Nephron progenitor cell (in vitro differentiated cells): ENCODE measurements around the gene FHOD1.

Source experiments
- DNase-seq: peaks from one replicate; pipeline ENCODE4 v3.0.0; 2021
- H3K27ac Mint-ChIP-seq: 2 replicates; pipeline ENCODE4 v1.8.0; 2021; ENCODE audit warnings: mild to moderate bottlenecking, moderate library complexity, mixed read lengths
- H3K27me3 Mint-ChIP-seq: 2 replicates; pipeline ENCODE4 v1.8.0; 2021; ENCODE audit warnings: mild to moderate bottlenecking, low read depth, mixed read lengths; ENCODE audit not compliant: poor library complexity
- H3K36me3 Mint-ChIP-seq: 2 replicates; pipeline ENCODE4 v1.8.0; 2021; ENCODE audit warnings: low read depth, mixed read lengths
- H3K4me1 Mint-ChIP-seq: 2 replicates; pipeline ENCODE4 v1.8.0; 2021; ENCODE audit warnings: mixed read lengths
- H3K4me3 Mint-ChIP-seq: 2 replicates; pipeline ENCODE4 v1.8.0; 2021; ENCODE audit warnings: mild to moderate bottlenecking, moderate library complexity, mixed read lengths
- H3K9me3 Mint-ChIP-seq: 2 replicates; pipeline ENCODE4 v1.8.0; 2021; ENCODE audit warnings: mild to moderate bottlenecking, moderate library complexity, mixed read lengths
- CTCF ChIP-seq: fragments of 200-600 bp; sonication (generic); IDR thresholded peaks from 2 replicates; pipeline ENCODE4 v1.5.0; 2021; ENCODE audit warnings: antibody characterized with exemption

The FHOD1 gene

GRCh38 chr16:67287960-67288359 is 40.7 kb upstream of the FHOD1 start:
- H3K36me3 Mint-ChIP-seq, result no peaks in the 10 kb centered on the region
- H3K27me3 Mint-ChIP-seq, result peaks cover 14% of the 10 kb centered on the region
- no peak for DNase-seq
- H3K9me3 Mint-ChIP-seq, result no peaks in the 10 kb centered on the region
- H3K27ac Mint-ChIP-seq, result no peak overlapping the region
- H3K4me3 Mint-ChIP-seq, result no peak overlapping the region
- TF ChIP-seq CTCF, result no peak
- peaks cover 11% of the 10 kb centered on the region for H3K4me1 Mint-ChIP-seq

- DNase-seq, result no peak
- Mint-ChIP-seq H3K27me3 (peaks cover 25% of the 10 kb centered on the region), H3K4me1 (peaks cover 11% of the 10 kb centered on the region), H3K27ac (no peak overlapping the region), H3K4me3 (no peak overlapping the region), H3K9me3 (no peaks in the 10 kb centered on the region), H3K36me3 (no peaks in the 10 kb centered on the region)
- no peak for TF ChIP-seq CTCF
Measured at GRCh38 chr16:67286441-67287235, 39.4 kb upstream of the FHOD1 start.

- peak; percentile 61 for DNase-seq
- H3K4me1 Mint-ChIP-seq, result peaks cover 11% of the 10 kb centered on the region
- H3K27ac Mint-ChIP-seq, result no peak overlapping the region
- peaks cover 35% of the 10 kb centered on the region for H3K27me3 Mint-ChIP-seq
- TF ChIP-seq CTCF, result peak; percentile 55
- H3K9me3 Mint-ChIP-seq, result no peaks in the 10 kb centered on the region
- no peak overlapping the region for H3K4me3 Mint-ChIP-seq
- no peaks in the 10 kb centered on the region for H3K36me3 Mint-ChIP-seq
Measured at GRCh38 chr16:67284699-67285646, 37.7 kb upstream of the FHOD1 start.

GRCh38 chr16:67283826-67284555 is 36.7 kb upstream of the FHOD1 start:
- no peak for DNase-seq
- Mint-ChIP-seq H3K27ac (peak overlapping the region; percentile 47), H3K27me3 (peaks cover 38% of the 10 kb centered on the region), H3K4me1 (peaks cover 11% of the 10 kb centered on the region), H3K9me3 (no peaks in the 10 kb centered on the region), H3K36me3 (no peaks in the 10 kb centered on the region), H3K4me3 (no peak overlapping the region)
- TF ChIP-seq CTCF, result no peak

GRCh38 chr16:67283039-67283825 is 36.0 kb upstream of the FHOD1 start:
- Mint-ChIP-seq H3K9me3 (no peaks in the 10 kb centered on the region), H3K4me1 (peaks cover 11% of the 10 kb centered on the region), H3K36me3 (no peaks in the 10 kb centered on the region), H3K27ac (peak overlapping the region; percentile 47), H3K4me3 (no peak overlapping the region), H3K27me3 (peaks cover 38% of the 10 kb centered on the region)
- DNase-seq, result no peak
- no peak for TF ChIP-seq CTCF
